Right lobe of liver (tissue), 6 donors: Measurements from ENCODE around the gene PRR11. TPM values are rescaled to one million over a fixed set of nuclear protein-coding genes. Genes with fewer than 3 reads are reported as not detected.

Experiments
- ATAC-seq, 4 donors: fragments of 200-7000 bp; cut with Tn5 transposase; one replicate each; pipeline ENCODE4 v1.9.1; 2020; ENCODE audit warnings: mild to moderate bottlenecking in 4 of 4, moderate library complexity in 4 of 4
- DNase-seq, 3 donors: peaks; one replicate each; pipeline ENCODE4 v3.0.0-alpha.2; 2020
- H3K27ac ChIP-seq, 3 donors: fragments of 200-600 bp; one replicate each; pipeline ENCODE4 v1.8.0; 2022
- H3K27me3 ChIP-seq, 2 donors: fragments of 200-600 bp; one replicate each; pipeline ENCODE4 v1.8.0; 2022
- H3K36me3 ChIP-seq, 4 donors: fragments of 200-600 bp; sonication (generic) in 1 of 4; one replicate each; pipeline versions ENCODE4 v1.5.1 to v1.8.0; 2017 to 2022; ENCODE audit warnings: control low read depth in 1 of 4
- H3K4me1 ChIP-seq, 4 donors: fragments of 200-600 bp; sonication (generic) in 1 of 4; one replicate each; pipeline versions ENCODE4 v1.5.1 to v1.8.0; 2017 to 2022; ENCODE audit warnings: control low read depth in 1 of 4
- H3K4me3 ChIP-seq, 3 donors: fragments of 200-600 bp; one replicate each; pipeline ENCODE4 v1.8.0; 2022
- H3K9me3 ChIP-seq, 4 donors: fragments of 200-600 bp; sonication (generic) in 1 of 4; one replicate each; pipeline versions ENCODE4 v1.5.1 to v1.8.0; 2017 to 2022; ENCODE audit warnings: control low read depth in 1 of 4
- POLR2A ChIP-seq: fragments of 450-650 bp; IDR thresholded peaks from one replicate; pipeline ENCODE4 v1.6.1; 2017; ENCODE audit warnings: antibody characterized with exemption, mild to moderate bottlenecking
- WGBS: methylation state at CpG from one replicate; pipeline ENCODE4 v1.1.6; 2018; ENCODE audit warnings: low coverage, low lambda C conversion rate; ENCODE audit not compliant: insufficient coverage; ENCODE audit errors: missing lambda C conversion rate; 5-methylcytosine and 5-hydroxymethylcytosine counted together
- intact Hi-C, 2 donors: fragments of 100-400 bp; cut with DNase I; formaldehyde crosslinking; loops; one replicate each; pipeline versions ENCODE4 v1.11.2 to v1.14.1; 2022
- long read RNA-seq: library from polyadenylated mRNA; unstranded; transcript quantifications from one replicate; pipeline ENCODE4 v2.0.0, GENCODE V29; 2019
- total RNA-seq, 6 experiments: library from RNA; depleted of rRNA in 2 of 6; stranded (reverse); fragments of >200 nt in 2 of 6; fragmentation: NEBNext Ultra II Directional in 3 of 6; extraction: Animal tissue kit (Norgen Biotek cat#: 25700) in 3 of 6; gene quantifications; one replicate each; pipeline versions ENCODE4 v1.1.0 to v1.2.4, GENCODE V29; 2016 to 2023
- TF ChIP-seq, protein P1 (sequence below), 4 donors: fragments of 200-600 bp in 3 of 4; fragments of 450-650 bp in 1 of 4; IDR thresholded peaks; one replicate each; pipeline versions ENCODE4 v1.5.1 to v1.8.0; 2016 to 2022; ENCODE audit warnings: antibody characterized with exemption in 4 of 4, mild to moderate bottlenecking in 2 of 4
- donor health status: DM: no; HTN: yes; CAD: no.
- donor health status: DM: no; HTN: no; CAD: no.
- donor health status: DM: no; HTN: no; CAD: no.
- donor health status: DM: no; HTN: yes; CAD: no.
- donor health status: DM: no; HTN: yes; CAD: no.

PRR11 gene
- 1 to 10 TPM in 1 of 6 experiments, under 1 TPM in 5; 0.49 to 1.9 (median 0.54) TPM for total RNA-seq
- long read RNA-seq, result 0 reads

DNA sequence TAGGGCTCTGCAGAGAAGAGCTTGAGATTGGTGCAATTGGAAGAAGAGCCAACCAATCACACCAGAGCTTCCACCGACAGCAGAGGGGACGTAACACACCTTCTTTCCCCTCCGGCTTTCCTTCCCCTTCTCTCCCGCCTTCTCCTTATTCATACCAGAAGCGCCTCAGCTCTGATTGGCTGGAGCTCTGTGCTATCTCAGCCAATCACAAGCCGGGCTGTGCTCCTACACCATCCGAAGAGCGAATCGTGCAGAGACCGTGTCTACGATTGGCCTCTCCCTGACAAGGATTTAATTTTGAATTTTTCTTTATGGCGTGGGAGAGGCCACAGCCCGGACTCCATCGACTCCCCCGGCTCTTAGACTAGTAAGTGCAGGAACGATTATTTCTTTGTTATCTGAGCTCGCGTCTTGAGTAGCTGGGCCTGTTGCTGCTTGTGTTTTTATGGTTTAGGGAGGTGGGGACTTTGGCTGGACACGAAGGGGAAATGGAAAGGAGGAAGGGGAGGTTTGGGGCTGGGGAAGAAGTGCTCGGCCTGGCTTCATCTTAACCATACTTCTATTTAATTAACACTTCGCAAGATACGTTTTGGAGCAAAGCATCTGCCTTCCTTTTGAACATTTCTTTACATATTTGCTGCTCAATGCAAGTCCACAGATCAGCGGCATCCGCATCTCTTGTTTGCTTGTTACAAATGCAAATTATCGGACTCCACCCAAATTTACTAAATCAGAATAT, at the start of gene PRR11:
TSS of gene PRR11 (plus strand) at position 308 of the 739 bp plus-strand sequence. CDS start 14,007 bp downstream, outside the sequence.
- TF ChIP-seq POLR2A, result no peak
- TF ChIP-seq, protein P1, sequence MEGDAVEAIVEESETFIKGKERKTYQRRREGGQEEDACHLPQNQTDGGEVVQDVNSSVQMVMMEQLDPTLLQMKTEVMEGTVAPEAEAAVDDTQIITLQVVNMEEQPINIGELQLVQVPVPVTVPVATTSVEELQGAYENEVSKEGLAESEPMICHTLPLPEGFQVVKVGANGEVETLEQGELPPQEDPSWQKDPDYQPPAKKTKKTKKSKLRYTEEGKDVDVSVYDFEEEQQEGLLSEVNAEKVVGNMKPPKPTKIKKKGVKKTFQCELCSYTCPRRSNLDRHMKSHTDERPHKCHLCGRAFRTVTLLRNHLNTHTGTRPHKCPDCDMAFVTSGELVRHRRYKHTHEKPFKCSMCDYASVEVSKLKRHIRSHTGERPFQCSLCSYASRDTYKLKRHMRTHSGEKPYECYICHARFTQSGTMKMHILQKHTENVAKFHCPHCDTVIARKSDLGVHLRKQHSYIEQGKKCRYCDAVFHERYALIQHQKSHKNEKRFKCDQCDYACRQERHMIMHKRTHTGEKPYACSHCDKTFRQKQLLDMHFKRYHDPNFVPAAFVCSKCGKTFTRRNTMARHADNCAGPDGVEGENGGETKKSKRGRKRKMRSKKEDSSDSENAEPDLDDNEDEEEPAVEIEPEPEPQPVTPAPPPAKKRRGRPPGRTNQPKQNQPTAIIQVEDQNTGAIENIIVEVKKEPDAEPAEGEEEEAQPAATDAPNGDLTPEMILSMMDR (IDR thresholded peaks at IDR 0.05), result no peak
- intact Hi-C loops, result no loop called here
- Histone ChIP-seq H3K4me3 (peak within 1 kb of the TSS; percentile 80 to 86 (median 84)), H3K9me3 (no peaks in the 10 kb centered on the region), H3K36me3 (no peaks in the 10 kb centered on the region), H3K27ac (peak within 1 kb of the TSS; percentile 42 to 60 (median 53)), H3K27me3 (no peaks in the 10 kb centered on the region), H3K4me1 (peaks cover 0 to 7% (median 2%) of the 10 kb centered on the region in 4 donors)
- WGBS, result 2% methylated on average over 25 of the region's 25 CpGs
- ATAC-seq, result peak; percentile 89 to 95 (median 92)
- peak; percentile 91 to 96 (median 93) for DNase-seq

DNA sequence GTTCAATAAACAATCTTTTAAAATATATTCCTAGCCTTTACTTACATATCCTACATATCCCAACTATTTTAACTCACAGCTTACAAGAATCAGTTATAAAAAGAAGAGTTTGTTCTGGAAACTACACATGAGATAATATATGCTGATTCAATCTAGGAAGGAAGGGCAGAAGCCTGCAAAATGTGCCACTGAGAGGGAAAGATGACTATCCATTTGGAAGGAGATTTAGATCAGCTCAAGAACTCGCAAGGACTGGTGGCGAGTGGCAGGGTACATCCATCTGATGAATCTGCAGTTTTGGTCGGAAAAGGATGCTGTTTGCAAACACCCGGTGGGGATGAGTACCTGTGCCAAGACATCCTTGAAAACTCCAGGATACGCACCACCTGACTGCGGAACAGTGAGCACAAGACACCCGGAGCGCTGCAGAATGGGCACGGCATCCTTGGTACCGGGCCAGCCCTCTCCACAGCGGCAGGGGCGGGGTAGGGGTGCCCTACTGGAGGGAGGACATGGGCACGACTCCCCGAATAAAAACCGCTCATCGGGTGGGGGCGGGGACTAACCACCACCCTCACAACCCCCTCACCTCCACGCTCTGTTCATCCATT, 49.6 kb upstream of the PRR11 start:
- TF ChIP-seq, protein P1 (IDR thresholded peaks at IDR 0.05), result no peak
- no peak for TF ChIP-seq POLR2A
- no peaks in the 10 kb centered on the region for H3K36me3 ChIP-seq
- no peaks in the 10 kb centered on the region for H3K9me3 ChIP-seq
- peaks cover 0 to 15% (median 4%) of the 10 kb centered on the region in 4 donors for H3K4me1 ChIP-seq
- H3K27me3 ChIP-seq, result no peaks in the 10 kb centered on the region
- H3K4me3 ChIP-seq, result peak overlapping the region; percentile 90 to 98 (median 97)
- WGBS, result 0% methylated on average over 8 of the region's 18 CpGs
- peak overlapping the region; percentile 52 to 85 (median 83) for H3K27ac ChIP-seq
- intact Hi-C loops, result no loop called here
- DNase-seq, result peak; percentile 76 to 77 (median 77)
- ATAC-seq, result peak; percentile 52 to 60 (median 55)

DNA sequence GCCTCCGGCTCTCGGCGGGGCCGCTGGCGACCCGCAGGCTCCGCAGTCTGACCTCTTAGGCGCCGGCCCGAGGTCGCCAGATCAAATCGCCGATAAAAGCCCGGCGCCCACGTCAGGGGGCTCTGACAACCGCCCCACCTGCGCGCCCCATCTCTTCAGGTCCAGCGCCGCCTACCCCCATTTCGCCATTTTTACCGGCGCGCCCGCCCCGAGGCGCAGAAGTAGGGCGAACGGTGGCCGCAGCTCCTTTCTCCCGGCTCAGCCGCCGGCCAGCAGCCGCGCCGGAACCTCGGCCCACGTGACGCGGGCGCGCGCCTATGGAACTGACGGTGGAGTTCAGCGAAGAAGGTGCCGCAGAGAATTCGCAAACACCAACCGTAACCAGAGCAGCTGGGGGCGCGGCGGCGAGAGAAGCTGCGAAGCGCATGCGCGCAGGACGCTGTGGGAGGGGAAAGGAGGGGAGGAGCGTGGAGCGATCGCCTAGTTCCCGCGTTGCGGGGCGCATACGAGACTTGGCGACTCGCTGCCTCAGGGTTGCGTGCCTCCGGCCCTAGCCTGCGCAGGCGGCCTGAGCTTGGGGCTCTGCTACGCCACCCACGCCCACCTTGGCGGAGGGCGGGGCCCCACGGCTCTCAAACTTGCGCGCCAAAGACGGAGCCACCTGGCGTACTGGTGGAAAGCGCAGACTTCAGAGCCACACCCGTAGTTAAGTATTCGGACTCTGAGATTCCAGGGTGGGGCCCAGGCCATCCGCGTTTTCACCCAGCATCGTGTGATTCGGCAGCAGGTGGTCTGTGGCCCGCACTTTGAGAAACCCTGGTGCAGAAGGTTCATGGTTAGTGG, 48.9 kb upstream of the PRR11 start, which contains the start of gene TRIM37:
TSS of gene TRIM37 (minus strand) at position 418 of the 843 bp plus-strand sequence. CDS start 419 bp downstream, outside the sequence.
- TF ChIP-seq, protein P1 (IDR thresholded peaks at IDR 0.05), result peak in 2 of 4 donors; percentile 5 to 26
- peak; percentile 86 for TF ChIP-seq POLR2A
- peak; percentile 98 to 99 (median 99) for DNase-seq

DNA sequence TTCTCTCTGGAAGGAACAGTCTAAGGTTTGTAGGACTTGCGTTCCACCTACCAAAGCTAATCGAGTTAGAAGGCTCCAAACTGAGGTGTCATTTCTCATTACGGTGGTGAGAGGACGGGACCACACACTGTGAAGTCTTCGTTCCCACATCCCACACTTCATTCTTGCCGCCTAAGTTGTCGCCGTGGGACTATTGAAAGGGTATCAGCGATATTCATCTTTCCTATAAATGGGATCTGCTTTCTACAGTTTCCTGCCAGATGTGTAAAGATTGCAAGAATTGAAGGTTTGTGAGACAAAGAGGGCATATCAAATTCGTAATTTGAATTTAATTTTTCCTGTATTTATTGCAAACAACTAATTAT, 48.3 kb upstream of the PRR11 start:
- Histone ChIP-seq H3K36me3 (no peaks in the 10 kb centered on the region), H3K4me1 (peaks cover 0 to 15% (median 4%) of the 10 kb centered on the region in 4 donors), H3K4me3 (peak overlapping the region; percentile 90 to 98 (median 97)), H3K9me3 (no peaks in the 10 kb centered on the region), H3K27ac (peak overlapping the region in 2 of 3 donors; percentile 40 to 83), H3K27me3 (no peaks in the 10 kb centered on the region)
- TF ChIP-seq, protein P1 (IDR thresholded peaks at IDR 0.05), result no peak
- no peak for TF ChIP-seq POLR2A
- WGBS, result 1% methylated on average over 10 of the region's 10 CpGs
- DNase-seq (no peak), ATAC-seq (no peak)
- intact Hi-C loops, result no loop called here

More for the DNA sequence above, 48.9 kb upstream of the PRR11 start, which contains the start of gene TRIM37:
- WGBS, result 0% methylated on average over 43 of the region's 89 CpGs
- H3K36me3 ChIP-seq, result no peaks in the 10 kb centered on the region
- peaks cover 0 to 15% (median 4%) of the 10 kb centered on the region in 4 donors for H3K4me1 ChIP-seq
- no peaks in the 10 kb centered on the region for H3K27me3 ChIP-seq
- peak; percentile 98 to 99 (median 98) for ATAC-seq
- H3K9me3 ChIP-seq, result no peaks in the 10 kb centered on the region
- intact Hi-C loops, result no loop called here
- peak within 1 kb of the TSS; percentile 90 to 98 (median 97) for H3K4me3 ChIP-seq
- H3K27ac ChIP-seq, result peak within 1 kb of the TSS; percentile 52 to 85 (median 83)
